Vagina (tissue), 2 donors: ENCODE results near the gene PLCB1.

Experiments
- POLR2A ChIP-seq, 2 donors: fragments of 450-650 bp; IDR thresholded peaks; one replicate each; pipeline ENCODE4 v1.6.1; 2017; ENCODE audit warnings: antibody characterized with exemption in 2 of 2, mild to moderate bottlenecking in 2 of 2, moderate library complexity in 2 of 2
- POLR2AphosphoS5 ChIP-seq, 2 donors: sonication (generic); formaldehyde crosslinking; IDR thresholded peaks; one replicate each; pipeline ENCODE4 v1.9.0; 2017; ENCODE audit warnings: antibody characterized with exemption in 2 of 2, mild to moderate bottlenecking in 2 of 2, low read depth in 1 of 2; ENCODE audit not compliant: insufficient read depth in 1 of 2
- TF ChIP-seq, protein P1 (sequence below), 3 experiments: fragments of 450-650 bp in 2 of 3; fragments of 200-600 bp in 1 of 3; sonication (generic) in 1 of 3; IDR thresholded peaks; one replicate each; pipeline ENCODE4 v1.5.1; 2017 to 2019; ENCODE audit warnings: antibody characterized with exemption in 3 of 3, mild to moderate bottlenecking in 2 of 3, moderate library complexity in 2 of 3

DNA sequence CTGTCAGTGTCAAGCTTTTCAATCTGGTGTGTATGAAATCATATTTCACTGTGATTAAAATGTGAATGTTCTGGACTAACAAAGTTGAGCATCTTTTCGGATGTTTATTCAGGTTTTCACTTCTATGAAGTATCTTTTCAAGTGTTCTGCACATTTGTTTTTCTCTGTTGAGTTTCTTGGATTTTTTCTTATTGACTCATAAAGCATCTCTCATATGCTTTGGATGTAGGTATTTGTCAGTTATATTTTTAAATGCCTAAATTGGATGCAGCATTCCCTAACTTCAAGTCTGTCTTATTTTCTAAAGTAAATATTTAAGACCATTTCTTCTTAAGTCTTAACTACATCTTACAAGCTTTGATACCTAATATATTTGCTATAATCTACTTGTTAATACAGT, 398.0 kb downstream of the PLCB1 start:
- no peak for TF ChIP-seq POLR2AphosphoS5 (IDR thresholded peaks at IDR 0.05; ENCODE audit: insufficient read depth in 1 of 2, low read depth in 1 of 2)
- TF ChIP-seq POLR2A (IDR thresholded peaks at IDR 0.05) = no peak
- TF ChIP-seq, protein P1, sequence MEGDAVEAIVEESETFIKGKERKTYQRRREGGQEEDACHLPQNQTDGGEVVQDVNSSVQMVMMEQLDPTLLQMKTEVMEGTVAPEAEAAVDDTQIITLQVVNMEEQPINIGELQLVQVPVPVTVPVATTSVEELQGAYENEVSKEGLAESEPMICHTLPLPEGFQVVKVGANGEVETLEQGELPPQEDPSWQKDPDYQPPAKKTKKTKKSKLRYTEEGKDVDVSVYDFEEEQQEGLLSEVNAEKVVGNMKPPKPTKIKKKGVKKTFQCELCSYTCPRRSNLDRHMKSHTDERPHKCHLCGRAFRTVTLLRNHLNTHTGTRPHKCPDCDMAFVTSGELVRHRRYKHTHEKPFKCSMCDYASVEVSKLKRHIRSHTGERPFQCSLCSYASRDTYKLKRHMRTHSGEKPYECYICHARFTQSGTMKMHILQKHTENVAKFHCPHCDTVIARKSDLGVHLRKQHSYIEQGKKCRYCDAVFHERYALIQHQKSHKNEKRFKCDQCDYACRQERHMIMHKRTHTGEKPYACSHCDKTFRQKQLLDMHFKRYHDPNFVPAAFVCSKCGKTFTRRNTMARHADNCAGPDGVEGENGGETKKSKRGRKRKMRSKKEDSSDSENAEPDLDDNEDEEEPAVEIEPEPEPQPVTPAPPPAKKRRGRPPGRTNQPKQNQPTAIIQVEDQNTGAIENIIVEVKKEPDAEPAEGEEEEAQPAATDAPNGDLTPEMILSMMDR (IDR thresholded peaks at IDR 0.05) = no peak
